ENCODE measurements around the gene ANKRD65.
"Not testable (repeated sequence)": the region's sequence is repeated elsewhere in the genome, so short reads cannot be mapped to it uniquely, and the experiment has no call there.

DNA sequence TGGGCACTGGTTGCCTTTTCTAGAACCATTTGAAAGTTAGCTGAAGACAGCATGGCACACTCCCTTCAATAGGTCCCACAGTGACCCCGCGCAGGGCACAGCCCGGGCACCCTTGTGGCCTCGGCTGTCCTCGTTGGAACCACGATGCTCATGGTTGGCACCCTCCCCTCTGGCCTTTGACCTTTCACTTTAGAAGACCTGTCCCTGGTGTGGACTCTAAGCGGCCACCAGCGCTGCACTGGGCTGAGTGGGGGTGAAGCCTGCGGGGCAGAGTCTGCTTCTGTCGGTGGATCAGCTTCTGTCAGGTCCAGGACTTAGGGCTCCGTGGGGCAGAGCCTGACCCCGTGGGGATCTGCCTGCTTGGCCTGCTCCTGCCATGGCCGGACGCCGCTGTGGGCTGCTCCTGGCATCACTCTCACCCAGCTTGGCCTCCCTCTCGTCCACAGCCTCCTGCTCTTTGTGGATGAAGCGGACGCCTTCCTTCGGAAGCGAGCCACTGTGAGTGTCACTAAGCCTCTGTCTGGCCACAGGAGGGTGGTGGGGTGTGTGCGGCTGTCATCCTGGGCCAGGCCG lies 35.7 kb upstream of the ANKRD65 start:
- not testable (repeated sequence) for TF ChIP-seq CTCF (IDR thresholded peaks at IDR 0.05; ENCODE audit: insufficient read depth, low read depth, low read length); EZH2 (IDR thresholded peaks at IDR 0.05; ENCODE audit: insufficient read depth, low read length)

Data from astrocyte (in vitro differentiated cells and primary cell).